NT2/D1 (cell line): ENCODE data around the gene BAZ2B.

Experiments
- DNase-seq: peaks from one replicate; pipeline ENCODE4 v3.0.0-alpha.2; 2011; ENCODE audit warnings: low read depth, low spot score
- H3K27me3 ChIP-seq: 2 replicates; pipeline ENCODE4 v1.6.0; 2011; ENCODE audit warnings: mild to moderate bottlenecking; ENCODE audit not compliant: insufficient read length, insufficient read depth
- H3K36me3 ChIP-seq: 2 replicates; pipeline ENCODE4 v1.6.1; 2011; ENCODE audit warnings: mild to moderate bottlenecking, low read length, mixed read lengths; ENCODE audit not compliant: insufficient read depth, insufficient read length
- H3K4me1 ChIP-seq: 2 replicates; pipeline ENCODE4 v1.5.1; 2011; ENCODE audit not compliant: insufficient read depth, insufficient read length
- H3K4me3 ChIP-seq: 2 replicates; pipeline ENCODE4 v1.5.1; 2011; ENCODE audit warnings: low read depth; ENCODE audit not compliant: insufficient read length
- H3K9ac ChIP-seq: 2 replicates; pipeline ENCODE4 v1.6.0; 2011; ENCODE audit warnings: low read depth; ENCODE audit not compliant: insufficient read length
- H3K9me3 ChIP-seq: 2 replicates; pipeline ENCODE4 v1.5.1; 2011; ENCODE audit warnings: mild to moderate bottlenecking, low read length; ENCODE audit not compliant: insufficient read depth
- SUZ12 ChIP-seq: IDR thresholded peaks from 2 replicates; pipeline ENCODE4 v1.6.1; 2011; ENCODE audit not compliant: insufficient read length, insufficient read depth; ENCODE audit errors: extremely low read depth
- YY1 ChIP-seq: IDR thresholded peaks from 2 replicates; pipeline ENCODE4 v1.6.1; 2011; ENCODE audit not compliant: insufficient read length, insufficient read depth
- ZNF274 ChIP-seq: IDR thresholded peaks from 2 replicates; pipeline ENCODE4 v1.6.1; 2011; ENCODE audit warnings: mild to moderate bottlenecking, low read depth, low read length

BAZ2B gene

GRCh38 chr2:159608723-159609308, 7.5 kb downstream of the BAZ2B start:
- no peaks in the 10 kb centered on the region for H3K9me3 ChIP-seq
- H3K27me3 ChIP-seq = no peaks in the 10 kb centered on the region
- H3K4me1 ChIP-seq = no peaks in the 10 kb centered on the region
- no peak overlapping the region for H3K9ac ChIP-seq
- H3K4me3 ChIP-seq = no peak overlapping the region
- no peak for TF ChIP-seq ZNF274
- TF ChIP-seq YY1 = no peak
- no peak for TF ChIP-seq SUZ12
- DNase-seq = no peak
- H3K36me3 ChIP-seq = peaks cover 3% of the 10 kb centered on the region

GRCh38 chr2:159608108-159608507, 8.2 kb downstream of the BAZ2B start:
- H3K4me3 ChIP-seq = no peak overlapping the region
- DNase-seq = no peak
- no peaks in the 10 kb centered on the region for H3K9me3 ChIP-seq
- H3K9ac ChIP-seq = no peak overlapping the region
- no peaks in the 10 kb centered on the region for H3K4me1 ChIP-seq
- peaks cover 3% of the 10 kb centered on the region for H3K36me3 ChIP-seq
- no peaks in the 10 kb centered on the region for H3K27me3 ChIP-seq
- no peak for TF ChIP-seq SUZ12
- TF ChIP-seq ZNF274 = no peak
- TF ChIP-seq YY1 = no peak

- H3K36me3 ChIP-seq = peaks cover 3% of the 10 kb centered on the region
- no peaks in the 10 kb centered on the region for H3K4me1 ChIP-seq
- no peak for DNase-seq
- TF ChIP-seq ZNF274 = no peak
- TF ChIP-seq SUZ12 = no peak
- no peak for TF ChIP-seq YY1
- H3K9me3 ChIP-seq = no peaks in the 10 kb centered on the region
- no peak overlapping the region for H3K4me3 ChIP-seq
- H3K9ac ChIP-seq = no peak overlapping the region
- H3K27me3 ChIP-seq = no peaks in the 10 kb centered on the region
These were observed 10.1 kb downstream of the BAZ2B start for GRCh38 chr2:159606287-159606686.

- H3K9ac ChIP-seq = no peak overlapping the region
- no peak overlapping the region for H3K4me3 ChIP-seq
- H3K9me3 ChIP-seq = no peaks in the 10 kb centered on the region
- DNase-seq = no peak
- TF ChIP-seq ZNF274 (no peak), SUZ12 (no peak), YY1 (no peak)
- H3K27me3 ChIP-seq = no peaks in the 10 kb centered on the region
- no peaks in the 10 kb centered on the region for H3K4me1 ChIP-seq
- H3K36me3 ChIP-seq = peaks cover 3% of the 10 kb centered on the region
These were observed 10.7 kb downstream of the BAZ2B start for GRCh38 chr2:159605441-159606178.

- no peak for TF ChIP-seq ZNF274
- no peak for TF ChIP-seq YY1
- no peak overlapping the region for H3K4me3 ChIP-seq
- no peaks in the 10 kb centered on the region for H3K9me3 ChIP-seq
- no peaks in the 10 kb centered on the region for H3K27me3 ChIP-seq
- no peak for DNase-seq
- peaks cover 3% of the 10 kb centered on the region for H3K36me3 ChIP-seq
- H3K9ac ChIP-seq = no peak overlapping the region
- no peaks in the 10 kb centered on the region for H3K4me1 ChIP-seq
These were observed 12.2 kb downstream of the BAZ2B start for GRCh38 chr2:159604159-159604558.

- H3K4me3 ChIP-seq = no peak overlapping the region
- TF ChIP-seq ZNF274 (no peak), YY1 (no peak), SUZ12 (no peak)
These were observed 15.6 kb downstream of the BAZ2B start for GRCh38 chr2:159600752-159601151.

GRCh38 chr2:159595410-159596046, 20.8 kb downstream of the BAZ2B start:
- no peak for TF ChIP-seq SUZ12
- TF ChIP-seq ZNF274 = no peak
- no peak for TF ChIP-seq YY1
- no peaks in the 10 kb centered on the region for H3K9me3 ChIP-seq

More at GRCh38 chr2:159600752-159601151, 15.6 kb downstream of the BAZ2B start:
- H3K36me3 ChIP-seq = peaks cover 3% of the 10 kb centered on the region
- no peak for DNase-seq
- H3K27me3 ChIP-seq = no peaks in the 10 kb centered on the region
- H3K4me1 ChIP-seq = no peaks in the 10 kb centered on the region
- H3K9ac ChIP-seq = no peak overlapping the region
- H3K9me3 ChIP-seq = no peaks in the 10 kb centered on the region

GRCh38 chr2:159592441-159592840, 23.9 kb downstream of the BAZ2B start:
- H3K27me3 ChIP-seq = no peaks in the 10 kb centered on the region
- no peaks in the 10 kb centered on the region for H3K36me3 ChIP-seq
- no peak for TF ChIP-seq SUZ12
- no peak for TF ChIP-seq ZNF274
- TF ChIP-seq YY1 = no peak
- H3K9ac ChIP-seq = no peak overlapping the region
- H3K9me3 ChIP-seq = no peaks in the 10 kb centered on the region
- H3K4me3 ChIP-seq = no peak overlapping the region
- no peaks in the 10 kb centered on the region for H3K4me1 ChIP-seq
- DNase-seq = no peak

More at GRCh38 chr2:159595410-159596046, 20.8 kb downstream of the BAZ2B start:
- no peaks in the 10 kb centered on the region for H3K27me3 ChIP-seq
- DNase-seq = no peak
- H3K9ac ChIP-seq = no peak overlapping the region
- no peak overlapping the region for H3K4me3 ChIP-seq
- no peaks in the 10 kb centered on the region for H3K36me3 ChIP-seq
- no peaks in the 10 kb centered on the region for H3K4me1 ChIP-seq
